HG02588 (cell line): Measurements from ENCODE around the gene SAE1.

Experiments used
- ATAC-seq: cut with Tn5 transposase; IDR thresholded peaks from one replicate; pipeline ENCODE4 v1.9.1; 2021; ENCODE audit warnings: mild to moderate bottlenecking, moderate library complexity; ENCODE audit not compliant: unreplicated experiment

SAE1 gene

GRCh38 chr19:47258895-47259555 is 128.4 kb downstream of the SAE1 start:
- ATAC-seq: no peak
